ENCODE data around the gene RMND1.
A peak's percentile ranks its signal among the peaks of the same experiment; 100 is the strongest.
"Not testable (repeated sequence)": the region's sequence is repeated elsewhere in the genome, so short reads cannot be mapped to it uniquely, and the experiment has no call there.

The RMND1 gene

GRCh38 chr6:151488226-151488625 lies 36.3 kb upstream of the RMND1 start:
- no peak overlapping the region for H3K4me3 ChIP-seq (ENCODE audit: low read length)
- no peak overlapping the region for H3K9ac ChIP-seq (ENCODE audit: low read depth, low read length)
- 86% methylated on average over 2 of the region's 2 CpGs for WGBS
- no peaks in the 10 kb centered on the region for H3K9me3 ChIP-seq (ENCODE audit: insufficient read depth, low read depth, low read length)
- no peak overlapping the region for H3K27ac ChIP-seq (ENCODE audit: low read depth, low read length)
- peaks cover 12% of the 10 kb centered on the region for H3K27me3 ChIP-seq (ENCODE audit: insufficient read depth, low read length)
- no peaks in the 10 kb centered on the region for H3K4me1 ChIP-seq (ENCODE audit: insufficient read depth, low read length)
- H3K36me3 ChIP-seq (ENCODE audit: insufficient read depth, low read length) = no peaks in the 10 kb centered on the region

GRCh38 chr6:151483994-151484393 lies 32.1 kb upstream of the RMND1 start:
- H3K4me1 ChIP-seq (ENCODE audit: insufficient read depth, low read length) = no peaks in the 10 kb centered on the region
- no peak overlapping the region for H3K27ac ChIP-seq (ENCODE audit: low read depth, low read length)
- no peaks in the 10 kb centered on the region for H3K9me3 ChIP-seq (ENCODE audit: insufficient read depth, low read depth, low read length)
- H3K9ac ChIP-seq (ENCODE audit: low read depth, low read length) = no peak overlapping the region
- no peaks in the 10 kb centered on the region for H3K36me3 ChIP-seq (ENCODE audit: insufficient read depth, low read length)
- H3K27me3 ChIP-seq (ENCODE audit: insufficient read depth, low read length) = no peaks in the 10 kb centered on the region
- H3K4me3 ChIP-seq (ENCODE audit: low read length) = no peak overlapping the region

- no peaks in the 10 kb centered on the region for H3K36me3 ChIP-seq (ENCODE audit: insufficient read depth, low read length)
- H3K27me3 ChIP-seq (ENCODE audit: insufficient read depth, low read length) = no peaks in the 10 kb centered on the region
- no peaks in the 10 kb centered on the region for H3K4me1 ChIP-seq (ENCODE audit: insufficient read depth, low read length)
- H3K9me3 ChIP-seq (ENCODE audit: insufficient read depth, low read depth, low read length) = no peaks in the 10 kb centered on the region
- WGBS = 90% methylated on average over 5 of the region's 5 CpGs
- H3K27ac ChIP-seq (ENCODE audit: low read depth, low read length) = no peak overlapping the region
- H3K9ac ChIP-seq (ENCODE audit: low read depth, low read length) = no peak overlapping the region
- no peak overlapping the region for H3K4me3 ChIP-seq (ENCODE audit: low read length)
Measured at GRCh38 chr6:151482290-151482689, 30.4 kb upstream of the RMND1 start.

- no peaks in the 10 kb centered on the region for H3K36me3 ChIP-seq (ENCODE audit: insufficient read depth, low read length)
- H3K4me3 ChIP-seq (ENCODE audit: low read length) = no peak overlapping the region
- H3K9ac ChIP-seq (ENCODE audit: low read depth, low read length) = no peak overlapping the region
- H3K9me3 ChIP-seq (ENCODE audit: insufficient read depth, low read depth, low read length) = no peaks in the 10 kb centered on the region
- no peaks in the 10 kb centered on the region for H3K4me1 ChIP-seq (ENCODE audit: insufficient read depth, low read length)
- H3K27me3 ChIP-seq (ENCODE audit: insufficient read depth, low read length) = no peaks in the 10 kb centered on the region
- H3K27ac ChIP-seq (ENCODE audit: low read depth, low read length) = no peak overlapping the region
Measured at GRCh38 chr6:151481786-151482185, 29.9 kb upstream of the RMND1 start.

- Histone ChIP-seq H3K9ac (ENCODE audit: low read depth, low read length) (no peak overlapping the region), H3K27ac (ENCODE audit: low read depth, low read length) (no peak overlapping the region), H3K27me3 (ENCODE audit: insufficient read depth, low read length) (no peaks in the 10 kb centered on the region), H3K4me3 (ENCODE audit: low read length) (no peak overlapping the region), H3K36me3 (ENCODE audit: insufficient read depth, low read length) (no peaks in the 10 kb centered on the region), H3K9me3 (ENCODE audit: insufficient read depth, low read depth, low read length) (no peaks in the 10 kb centered on the region), H3K4me1 (ENCODE audit: insufficient read depth, low read length) (no peaks in the 10 kb centered on the region)
- 71% methylated on average over 3 of the region's 6 CpGs for WGBS
Measured at GRCh38 chr6:151478670-151479069, 26.7 kb upstream of the RMND1 start.

- no peak overlapping the region for H3K9ac ChIP-seq (ENCODE audit: low read depth, low read length)
- 96% methylated on average over 11 of the region's 12 CpGs for WGBS
- no peak overlapping the region for H3K4me3 ChIP-seq (ENCODE audit: low read length)
- no peaks in the 10 kb centered on the region for H3K9me3 ChIP-seq (ENCODE audit: insufficient read depth, low read depth, low read length)
- no peaks in the 10 kb centered on the region for H3K4me1 ChIP-seq (ENCODE audit: insufficient read depth, low read length)
- H3K36me3 ChIP-seq (ENCODE audit: insufficient read depth, low read length) = no peaks in the 10 kb centered on the region
- H3K27me3 ChIP-seq (ENCODE audit: insufficient read depth, low read length) = no peaks in the 10 kb centered on the region
- H3K27ac ChIP-seq (ENCODE audit: low read depth, low read length) = no peak overlapping the region
Measured at GRCh38 chr6:151477726-151478125, 25.8 kb upstream of the RMND1 start.

- Histone ChIP-seq H3K9ac (ENCODE audit: low read depth, low read length) (no peak overlapping the region), H3K9me3 (ENCODE audit: insufficient read depth, low read depth, low read length) (no peaks in the 10 kb centered on the region), H3K27ac (ENCODE audit: low read depth, low read length) (0 out of 2 replicates have a peak overlapping the region, but pooled peaks have one; percentile 8), H3K27me3 (ENCODE audit: insufficient read depth, low read length) (no peaks in the 10 kb centered on the region), H3K4me3 (ENCODE audit: low read length) (no peak overlapping the region), H3K36me3 (ENCODE audit: insufficient read depth, low read length) (no peaks in the 10 kb centered on the region), H3K4me1 (ENCODE audit: insufficient read depth, low read length) (no peaks in the 10 kb centered on the region)
- WGBS = 43% methylated on average over 16 of the region's 16 CpGs
Measured at GRCh38 chr6:151475653-151476523, 24.0 kb upstream of the RMND1 start.

GRCh38 chr6:151464702-151465101 lies 12.8 kb upstream of the RMND1 start:
- no peak overlapping the region for H3K27ac ChIP-seq (ENCODE audit: low read depth, low read length)
- peaks cover 94% of the 10 kb centered on the region for H3K36me3 ChIP-seq (ENCODE audit: insufficient read depth, low read length)
- no peaks in the 10 kb centered on the region for H3K4me1 ChIP-seq (ENCODE audit: insufficient read depth, low read length)
- H3K4me3 ChIP-seq (ENCODE audit: low read length) = no peak overlapping the region
- H3K9ac ChIP-seq (ENCODE audit: low read depth, low read length) = no peak overlapping the region
- H3K9me3 ChIP-seq (ENCODE audit: insufficient read depth, low read depth, low read length) = no peaks in the 10 kb centered on the region
- no peaks in the 10 kb centered on the region for H3K27me3 ChIP-seq (ENCODE audit: insufficient read depth, low read length)

GRCh38 chr6:151461673-151462072 lies 9.7 kb upstream of the RMND1 start:
- 92% methylated on average over 4 of the region's 4 CpGs for WGBS
- no peak overlapping the region for H3K27ac ChIP-seq (ENCODE audit: low read depth, low read length)
- no peak overlapping the region for H3K4me3 ChIP-seq (ENCODE audit: low read length)
- peaks cover 6% of the 10 kb centered on the region for H3K4me1 ChIP-seq (ENCODE audit: insufficient read depth, low read length)
- no peak overlapping the region for H3K9ac ChIP-seq (ENCODE audit: low read depth, low read length)
- H3K9me3 ChIP-seq (ENCODE audit: insufficient read depth, low read depth, low read length) = no peaks in the 10 kb centered on the region
- H3K36me3 ChIP-seq (ENCODE audit: insufficient read depth, low read length) = peaks cover 96% of the 10 kb centered on the region
- H3K27me3 ChIP-seq (ENCODE audit: insufficient read depth, low read length) = no peaks in the 10 kb centered on the region

GRCh38 chr6:151455751-151456398 lies 3.9 kb upstream of the RMND1 start:
- Histone ChIP-seq H3K4me3 (ENCODE audit: low read length) (0 out of 2 replicates have a peak overlapping the region, but pooled peaks have one; percentile 14), H3K36me3 (ENCODE audit: insufficient read depth, low read length) (peaks cover 47% of the 10 kb centered on the region), H3K4me1 (ENCODE audit: insufficient read depth, low read length) (peaks cover 36% of the 10 kb centered on the region), H3K27ac (ENCODE audit: low read depth, low read length) (peak overlapping the region; percentile 81), H3K9ac (ENCODE audit: low read depth, low read length) (peak overlapping the region; percentile 48; the same call in 1 of the 2 replicates)
- WGBS = 15% methylated on average over 4 of the region's 10 CpGs
- H3K9me3 ChIP-seq (ENCODE audit: insufficient read depth, low read depth, low read length); H3K27me3 ChIP-seq (ENCODE audit: insufficient read depth, low read length): not testable (repeated sequence)

GRCh38 chr6:151452750-151453427 lies 963 bp upstream of the RMND1 start:
- Histone ChIP-seq H3K9ac (ENCODE audit: low read depth, low read length) (peak overlapping the region; percentile 89), H3K36me3 (ENCODE audit: insufficient read depth, low read length) (peaks cover 25% of the 10 kb centered on the region), H3K27me3 (ENCODE audit: insufficient read depth, low read length) (no peaks in the 10 kb centered on the region), H3K27ac (ENCODE audit: low read depth, low read length) (peak overlapping the region; percentile 91), H3K4me1 (ENCODE audit: insufficient read depth, low read length) (peaks cover 36% of the 10 kb centered on the region), H3K9me3 (ENCODE audit: insufficient read depth, low read depth, low read length) (no peaks in the 10 kb centered on the region), H3K4me3 (ENCODE audit: low read length) (peak overlapping the region; percentile 84)
- under 1% methylated on average over 22 of the region's 24 CpGs for WGBS
